Ishikawa (cell line): ENCODE data around the gene AQP12A.

Experiments used
- CEBPB ChIP-seq: IDR thresholded peaks from 2 replicates; pipeline ENCODE4 v1.6.1; 2012
- CREB1 ChIP-seq: IDR thresholded peaks from 2 replicates; pipeline ENCODE4 v1.6.1; 2012; ENCODE audit warnings: low read depth
- EGR1 ChIP-seq: IDR thresholded peaks from 2 replicates; pipeline ENCODE4 v1.6.1; 2012
- EP300 ChIP-seq: IDR thresholded peaks from 2 replicates; pipeline ENCODE4 v1.6.1; 2012; ENCODE audit warnings: borderline replicate concordance
- FOXM1 ChIP-seq: IDR thresholded peaks from 2 replicates; pipeline ENCODE4 v1.6.1; 2012; ENCODE audit warnings: low read depth, borderline replicate concordance
- MAX ChIP-seq: IDR thresholded peaks from 2 replicates; pipeline ENCODE4 v1.6.1; 2012
- NFIC ChIP-seq: IDR thresholded peaks from 2 replicates; pipeline ENCODE4 v1.6.1; 2012
- RAD21 ChIP-seq: IDR thresholded peaks from 2 replicates; pipeline ENCODE4 v1.6.1; 2012; ENCODE audit warnings: low read depth
- TAF1 ChIP-seq: IDR thresholded peaks from 2 replicates; pipeline ENCODE4 v1.6.1; 2012; ENCODE audit warnings: low read depth, mild to moderate bottlenecking
- TCF12 ChIP-seq: IDR thresholded peaks from 2 replicates; pipeline ENCODE4 v1.6.1; 2012; ENCODE audit warnings: low read depth
- TEAD4 ChIP-seq: IDR thresholded peaks from 2 replicates; pipeline ENCODE4 v1.6.1; 2012
- USF1 ChIP-seq: IDR thresholded peaks from 2 replicates; pipeline ENCODE4 v1.6.1; 2012
- YY1 ChIP-seq: IDR thresholded peaks from 2 replicates; pipeline ENCODE4 v1.6.1; 2012; ENCODE audit warnings: low read depth
- ZBTB7A ChIP-seq: IDR thresholded peaks from 2 replicates; pipeline ENCODE4 v1.6.1; 2012; ENCODE audit warnings: low read depth
- TF ChIP-seq, protein P1 (sequence below): IDR thresholded peaks from 2 replicates; pipeline ENCODE4 v1.6.1; 2012; ENCODE audit warnings: low read depth, mild to moderate bottlenecking

AQP12A gene

DNA sequence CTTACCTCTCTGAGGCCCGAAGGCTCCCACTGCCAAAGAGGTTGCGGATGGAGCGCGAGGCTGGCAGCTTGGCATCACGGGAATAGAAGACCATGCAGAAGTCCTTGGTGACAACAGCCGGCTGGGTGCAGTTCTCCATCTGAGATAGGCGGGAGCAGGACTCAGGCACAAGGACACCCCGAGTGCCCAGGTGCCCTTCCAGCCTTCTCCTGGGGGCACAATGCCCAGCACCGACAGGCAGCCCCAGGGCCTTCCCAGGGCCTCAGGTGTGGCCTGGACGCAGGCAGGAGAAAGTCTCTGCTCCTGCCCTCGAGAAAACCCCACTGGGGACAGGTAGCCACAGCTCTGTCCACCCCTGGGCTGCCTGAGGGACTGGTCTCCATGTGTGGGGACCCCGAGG lies 33.6 kb downstream of the AQP12A start:
- no peak for TF ChIP-seq CEBPB
- TF ChIP-seq FOXM1, result no peak
- no peak for TF ChIP-seq RAD21
- no peak for TF ChIP-seq USF1
- TF ChIP-seq NFIC, result no peak
- TF ChIP-seq, protein P1, sequence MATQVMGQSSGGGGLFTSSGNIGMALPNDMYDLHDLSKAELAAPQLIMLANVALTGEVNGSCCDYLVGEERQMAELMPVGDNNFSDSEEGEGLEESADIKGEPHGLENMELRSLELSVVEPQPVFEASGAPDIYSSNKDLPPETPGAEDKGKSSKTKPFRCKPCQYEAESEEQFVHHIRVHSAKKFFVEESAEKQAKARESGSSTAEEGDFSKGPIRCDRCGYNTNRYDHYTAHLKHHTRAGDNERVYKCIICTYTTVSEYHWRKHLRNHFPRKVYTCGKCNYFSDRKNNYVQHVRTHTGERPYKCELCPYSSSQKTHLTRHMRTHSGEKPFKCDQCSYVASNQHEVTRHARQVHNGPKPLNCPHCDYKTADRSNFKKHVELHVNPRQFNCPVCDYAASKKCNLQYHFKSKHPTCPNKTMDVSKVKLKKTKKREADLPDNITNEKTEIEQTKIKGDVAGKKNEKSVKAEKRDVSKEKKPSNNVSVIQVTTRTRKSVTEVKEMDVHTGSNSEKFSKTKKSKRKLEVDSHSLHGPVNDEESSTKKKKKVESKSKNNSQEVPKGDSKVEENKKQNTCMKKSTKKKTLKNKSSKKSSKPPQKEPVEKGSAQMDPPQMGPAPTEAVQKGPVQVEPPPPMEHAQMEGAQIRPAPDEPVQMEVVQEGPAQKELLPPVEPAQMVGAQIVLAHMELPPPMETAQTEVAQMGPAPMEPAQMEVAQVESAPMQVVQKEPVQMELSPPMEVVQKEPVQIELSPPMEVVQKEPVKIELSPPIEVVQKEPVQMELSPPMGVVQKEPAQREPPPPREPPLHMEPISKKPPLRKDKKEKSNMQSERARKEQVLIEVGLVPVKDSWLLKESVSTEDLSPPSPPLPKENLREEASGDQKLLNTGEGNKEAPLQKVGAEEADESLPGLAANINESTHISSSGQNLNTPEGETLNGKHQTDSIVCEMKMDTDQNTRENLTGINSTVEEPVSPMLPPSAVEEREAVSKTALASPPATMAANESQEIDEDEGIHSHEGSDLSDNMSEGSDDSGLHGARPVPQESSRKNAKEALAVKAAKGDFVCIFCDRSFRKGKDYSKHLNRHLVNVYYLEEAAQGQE, result no peak
- no peak for TF ChIP-seq MAX
- TF ChIP-seq ZBTB7A, result no peak
- no peak for TF ChIP-seq TAF1
- TF ChIP-seq YY1, result no peak
- no peak for TF ChIP-seq CREB1

DNA sequence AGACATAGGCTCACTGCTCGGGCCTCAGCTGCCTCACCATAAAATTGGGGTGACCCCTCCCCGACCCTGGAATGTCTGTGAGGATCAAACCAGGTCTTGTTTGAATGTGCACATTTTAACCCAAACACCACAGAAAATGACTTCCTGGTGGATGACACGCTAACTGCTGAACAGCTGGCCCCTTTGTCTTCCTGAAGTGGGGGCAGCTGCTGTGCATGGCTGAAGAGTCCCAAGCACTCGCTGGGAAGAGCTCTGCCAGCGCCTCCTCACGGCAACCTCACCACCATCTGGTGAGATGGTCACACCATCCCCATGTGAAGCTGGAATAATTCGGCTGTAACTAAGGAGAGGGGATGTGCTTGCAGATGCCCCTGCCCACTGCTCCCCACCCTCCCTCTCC lies 34.0 kb downstream of the AQP12A start:
- TF ChIP-seq CREB1 (no peak), TEAD4 (no peak), MAX (no peak), YY1 (no peak), RAD21 (no peak)

DNA sequence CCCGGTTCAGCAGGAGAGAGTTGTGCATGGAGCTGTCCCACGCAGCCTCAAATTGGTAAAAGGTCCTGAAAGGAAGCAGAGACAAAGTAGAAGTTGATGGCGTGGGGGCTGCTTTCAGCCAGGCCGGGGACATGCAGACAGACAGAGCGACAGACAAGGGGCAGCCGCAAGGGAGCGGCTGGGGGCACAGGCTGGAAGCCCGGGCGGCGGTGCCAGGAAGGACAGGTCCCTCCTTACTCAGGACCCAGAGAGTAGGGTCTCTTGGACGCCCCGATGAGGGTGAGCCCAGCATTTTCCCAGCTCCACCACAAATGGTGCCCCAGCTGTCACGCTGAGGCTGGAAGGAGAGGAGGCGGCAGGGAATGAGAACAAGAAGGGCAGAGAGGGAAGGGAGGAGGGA lies 35.2 kb downstream of the AQP12A start:
- no peak for TF ChIP-seq MAX
- TF ChIP-seq EP300, result no peak
- TF ChIP-seq, protein P1, result no peak
- no peak for TF ChIP-seq EGR1
- no peak for TF ChIP-seq ZBTB7A
- TF ChIP-seq CEBPB, result no peak
- TF ChIP-seq CREB1, result no peak
- TF ChIP-seq USF1, result no peak
- no peak for TF ChIP-seq RAD21
- no peak for TF ChIP-seq NFIC

GRCh38 chr2:240727439-240727838 lies 35.8 kb downstream of the AQP12A start:
- TF ChIP-seq NFIC, result no peak

DNA sequence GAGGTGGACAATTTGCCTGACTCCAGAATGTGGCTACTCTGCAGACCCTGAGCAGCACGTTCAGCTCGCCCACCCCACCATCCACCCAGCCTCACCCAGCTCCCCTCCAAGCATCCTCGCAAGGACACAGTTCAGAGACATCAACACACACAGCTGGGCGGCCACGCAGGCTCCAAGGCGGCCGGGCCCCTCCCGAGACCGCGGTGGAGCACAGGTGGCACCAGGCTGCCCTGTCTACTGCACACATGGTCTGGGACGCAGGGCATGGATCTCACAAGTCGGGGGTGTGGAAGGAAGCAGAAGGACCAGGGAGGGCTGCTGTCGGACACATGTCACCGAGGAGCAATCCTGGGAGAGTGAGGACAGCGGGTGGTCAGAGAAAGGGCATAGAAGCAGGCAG lies 36.2 kb downstream of the AQP12A start:
- no peak for TF ChIP-seq ZBTB7A
- TF ChIP-seq EGR1, result no peak
- no peak for TF ChIP-seq EP300
- TF ChIP-seq YY1, result no peak
- no peak for TF ChIP-seq USF1
- no peak for TF ChIP-seq NFIC
- TF ChIP-seq, protein P1, result no peak
- no peak for TF ChIP-seq FOXM1
- no peak for TF ChIP-seq TAF1
- TF ChIP-seq CEBPB, result no peak
- no peak for TF ChIP-seq TCF12
- no peak for TF ChIP-seq MAX
- no peak for TF ChIP-seq RAD21
